Suprapubic skin (tissue), 4 donors: ENCODE data around the gene HERC2.

Experiments
- POLR2A ChIP-seq, 2 donors: fragments of 450-650 bp; IDR thresholded peaks; one replicate each; pipeline ENCODE4 v1.6.1; 2017; ENCODE audit warnings: antibody characterized with exemption in 2 of 2, mild to moderate bottlenecking in 2 of 2, moderate library complexity in 2 of 2
- POLR2AphosphoS5 ChIP-seq, 3 donors: sonication (generic); formaldehyde crosslinking; IDR thresholded peaks; one replicate each; pipeline ENCODE4 v1.6.1; 2017; ENCODE audit warnings: antibody characterized with exemption in 3 of 3
- TF ChIP-seq, protein P1 (sequence below), 2 donors: fragments of 200-600 bp in 1 of 2; fragments of 450-650 bp in 1 of 2; sonication (generic) in 1 of 2; IDR thresholded peaks; one replicate each; pipeline ENCODE4 v1.5.1; 2016 to 2019; ENCODE audit warnings: antibody characterized with exemption in 2 of 2, mild to moderate bottlenecking in 1 of 2, moderate library complexity in 1 of 2

GRCh38 chr15:28133281-28133680 lies 188.7 kb downstream of the HERC2 start:
- no peak for TF ChIP-seq POLR2A (IDR thresholded peaks at IDR 0.05)
- TF ChIP-seq, protein P1, sequence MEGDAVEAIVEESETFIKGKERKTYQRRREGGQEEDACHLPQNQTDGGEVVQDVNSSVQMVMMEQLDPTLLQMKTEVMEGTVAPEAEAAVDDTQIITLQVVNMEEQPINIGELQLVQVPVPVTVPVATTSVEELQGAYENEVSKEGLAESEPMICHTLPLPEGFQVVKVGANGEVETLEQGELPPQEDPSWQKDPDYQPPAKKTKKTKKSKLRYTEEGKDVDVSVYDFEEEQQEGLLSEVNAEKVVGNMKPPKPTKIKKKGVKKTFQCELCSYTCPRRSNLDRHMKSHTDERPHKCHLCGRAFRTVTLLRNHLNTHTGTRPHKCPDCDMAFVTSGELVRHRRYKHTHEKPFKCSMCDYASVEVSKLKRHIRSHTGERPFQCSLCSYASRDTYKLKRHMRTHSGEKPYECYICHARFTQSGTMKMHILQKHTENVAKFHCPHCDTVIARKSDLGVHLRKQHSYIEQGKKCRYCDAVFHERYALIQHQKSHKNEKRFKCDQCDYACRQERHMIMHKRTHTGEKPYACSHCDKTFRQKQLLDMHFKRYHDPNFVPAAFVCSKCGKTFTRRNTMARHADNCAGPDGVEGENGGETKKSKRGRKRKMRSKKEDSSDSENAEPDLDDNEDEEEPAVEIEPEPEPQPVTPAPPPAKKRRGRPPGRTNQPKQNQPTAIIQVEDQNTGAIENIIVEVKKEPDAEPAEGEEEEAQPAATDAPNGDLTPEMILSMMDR (IDR thresholded peaks at IDR 0.05): no peak
- TF ChIP-seq POLR2AphosphoS5 (IDR thresholded peaks at IDR 0.05): no peak
